ENCODE measurements around the gene ADAM11. TPM values are rescaled to one million over a fixed set of nuclear protein-coding genes. Genes with fewer than 3 reads are reported as not detected.
A peak's percentile ranks its signal among the peaks of the same experiment; 100 is the strongest.

The ADAM11 gene
- total and polyA plus RNA-seq, 2 of the 8 experiments (the other 6 are each of a cell fraction or from before 2014, with no cell fraction given) = 2.3 to 2.9 TPM

DNA sequence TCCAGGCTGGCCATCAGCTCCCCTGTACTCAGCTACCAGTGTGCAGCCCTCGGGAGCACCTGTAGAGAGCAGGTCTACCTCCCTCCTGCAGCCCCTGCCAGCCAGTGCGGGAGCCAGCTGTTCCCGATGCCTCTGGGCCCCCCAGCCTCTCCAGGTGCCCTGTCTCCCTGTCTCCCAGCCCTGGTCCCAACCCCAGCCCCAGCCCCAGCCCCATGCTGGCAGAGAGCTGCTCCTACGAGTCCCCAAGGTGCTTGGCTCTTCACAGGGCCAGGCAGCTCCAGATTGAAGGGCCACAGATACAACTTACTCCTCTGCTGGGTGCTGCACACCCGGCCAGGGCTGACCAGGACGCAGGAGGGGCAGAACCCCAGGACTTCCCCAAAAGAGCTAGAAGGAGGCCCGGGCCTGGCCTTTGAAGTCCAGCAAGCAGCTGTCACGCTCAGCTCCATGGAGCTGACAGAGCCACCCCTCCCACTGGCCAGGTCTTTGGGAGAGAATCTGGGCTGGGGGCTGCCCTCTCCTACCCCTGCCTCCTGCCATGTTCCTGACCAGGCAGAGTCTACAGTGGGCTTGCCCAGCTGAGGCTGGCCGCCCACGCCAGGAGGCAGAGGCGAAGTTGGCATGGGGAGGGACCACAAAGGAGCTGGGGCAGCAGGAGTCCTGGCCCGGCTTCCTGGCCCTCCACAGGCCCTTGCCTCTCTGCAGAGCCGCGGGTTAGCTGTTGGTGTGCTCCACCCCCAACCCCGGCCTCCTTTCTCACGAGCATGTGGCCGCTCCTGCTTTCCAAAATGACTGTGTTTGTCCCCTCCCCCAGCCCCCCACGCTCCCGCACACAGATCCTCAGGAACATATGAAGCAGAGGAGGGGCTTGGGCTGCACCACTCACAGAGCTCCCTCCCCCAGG lies 9.5 kb upstream of the ADAM11 start:
- Histone ChIP-seq H3K4me1 (replicated peaks in 1 of 4; ENCODE audit: control insufficient read depth in 3 of 4, insufficient read depth in 4 of 4, low read length in 3 of 4) (no peaks in the 10 kb centered on the region; a peak in 1 of 7 replicates), H2BK120ac (replicated peaks; ENCODE audit: low read depth, low read length) (no peak overlapping the region), H3K9me3 (ENCODE audit: insufficient read depth in 2 of 2, low read depth in 1 of 2, low read length in 1 of 2) (no peaks in the 10 kb centered on the region), H3K4me3 (ENCODE audit: extremely low read depth in 1 of 4, insufficient read depth in 2 of 4, low read depth in 3 of 4, low read length in 4 of 4) (no peak overlapping the region), H3K4me2 (ENCODE audit: insufficient read depth in 1 of 2, low read depth in 2 of 2, low read length in 2 of 2) (no peak overlapping the region), H3K56ac (replicated peaks; ENCODE audit: insufficient read length, low read depth, low read length) (no peak overlapping the region), H4K8ac (ENCODE audit: extremely low read depth, insufficient read depth, low read length) (no peak overlapping the region; the same call in 1 of the 2 replicates), H2BK12ac (ENCODE audit: low read depth, low read length) (no peak overlapping the region), H4K20me1 (replicated peaks in 1 of 2; ENCODE audit: control insufficient read depth in 1 of 2, insufficient read depth in 2 of 2, low read length in 2 of 2) (peaks cover 0 to 3% of the 10 kb centered on the region in 2 experiments), H2BK5ac (ENCODE audit: low read depth, low read length) (no peak overlapping the region), H2AFZ (ENCODE audit: low read length) (no peak overlapping the region), H4K91ac (replicated peaks; ENCODE audit: insufficient read length, low read length) (no peak overlapping the region), H4K5ac (ENCODE audit: insufficient read length, low read depth, low read length) (no peak overlapping the region), H3K79me2 (ENCODE audit: control insufficient read depth in 1 of 2, insufficient read depth in 2 of 2, low read length in 2 of 2) (no peaks in the 10 kb centered on the region), H2BK20ac (ENCODE audit: low read length) (no peak overlapping the region), H2AK5ac (ENCODE audit: low read depth, low read length) (no peak overlapping the region), H3K4ac (replicated peaks; ENCODE audit: insufficient read length, low read depth, low read length) (no peak overlapping the region), H3K14ac (ENCODE audit: insufficient read length) (no peak overlapping the region), H3K27ac (ENCODE audit: low read depth, low read length) (no peak overlapping the region), H3K36me3 (ENCODE audit: control insufficient read depth in 2 of 4, insufficient read depth in 4 of 4, low read length in 3 of 4) (peaks cover 0 to 22% (median 1%) of the 10 kb centered on the region in 4 experiments; a peak in 3 of 8 replicates), H2BK15ac (ENCODE audit: low read length) (no peak overlapping the region), H3K27me3 (replicated peaks in 1 of 4; ENCODE audit: control insufficient read depth in 3 of 4, extremely low read depth in 1 of 4, insufficient read depth in 3 of 4, low read length in 3 of 4) (0 out of 7 replicates have a peak, but pooled peaks cover 0 to 3% (median 0%) of the 10 kb centered on the region in 4 experiments), H3K23me2 (ENCODE audit: low read depth, low read length) (no peaks in the 10 kb centered on the region), H3K79me1 (ENCODE audit: low read depth, low read length) (no peaks in the 10 kb centered on the region), H3K23ac (ENCODE audit: insufficient read length) (no peak overlapping the region), H3K9ac (replicated peaks in 1 of 4; ENCODE audit: extremely low read depth in 1 of 4, low read depth in 3 of 4, low read length in 3 of 4) (no peak overlapping the region), H3K18ac (ENCODE audit: extremely low read depth, low read length) (no peak overlapping the region)
- 84% methylated on average over 15 of the region's 19 CpGs; no CpG with 5 or more reads in 1 of the 2 experiments for WGBS, 2 experiments (ENCODE audit: extremely low coverage in 1 of 2, insufficient coverage in 1 of 2, insufficient read length in 1 of 2, insufficient replicate concordance in 2 of 2, low coverage in 1 of 2, low lambda C conversion rate in 2 of 2, missing lambda C conversion rate in 1 of 2)
- FAIRE-seq = no peak
- POLR2A ChIA-PET (ENCODE audit: partially characterized antibody) = interaction anchor here (0.6 to 4.1 kb wide), 4 partner anchors 9 to 129 kb away, joined by 3 to 17 read pairs (median 4); partner anchors contain the start of gene ADAM11
- DNase-seq (ENCODE audit: low read depth in 1 of 2, low spot score in 2 of 2) = no peak
- 0 out of 2 replicates have a peak, but pooled peaks have one; percentile 12 for TF ChIP-seq POLR2AphosphoS5 (IDR thresholded peaks at IDR 0.05; ENCODE audit: low read depth, low read length)
- no peak for TF ChIP-seq POU5F1 (IDR thresholded peaks at IDR 0.05; ENCODE audit: low read depth, low read length)
- CTCF ChIA-PET (ENCODE audit: partially characterized antibody) = interaction anchor here (0.6 to 4.6 kb wide), 8 partner anchors 11 to 273 kb away, joined by 3 to 38 read pairs (median 4); no protein-coding TSS in a partner anchor

Data from H1 (cell line).